ENCODE data around the gene ACVR1. TPM values are rescaled to one million over a fixed set of nuclear protein-coding genes. Genes with fewer than 3 reads are reported as not detected.

Gene ACVR1
- total and polyA plus RNA-seq, 2 experiments from 2014 or later: 8.9 to 21.5 TPM

GRCh38 chr2:157803476-157803875, 72.7 kb downstream of the ACVR1 start:
- Histone ChIP-seq H3K4me3 (no peak overlapping the region), H3K9me2 (ENCODE audit: insufficient read depth) (no peaks in the 10 kb centered on the region), H3F3A (replicated peaks; ENCODE audit: low read depth) (no peaks in the 10 kb centered on the region), H4K20me1 (replicated peaks; ENCODE audit: insufficient read depth) (no peaks in the 10 kb centered on the region), H2AFZ (no peak overlapping the region), H3K27me3 (ENCODE audit: insufficient read depth) (no peaks in the 10 kb centered on the region), H3K36me3 (ENCODE audit: insufficient read depth) (no peaks in the 10 kb centered on the region), H3K4me1 (ENCODE audit: insufficient read depth) (peaks cover 3% of the 10 kb centered on the region; the same call in 1 of the 2 replicates), H3K27ac (ENCODE audit: low read depth) (no peak overlapping the region), H3K79me2 (replicated peaks; ENCODE audit: insufficient read depth) (0 out of 2 replicates have a peak, but pooled peaks cover 3% of the 10 kb centered on the region), H3K4me2 (no peak overlapping the region)
- TF ChIP-seq, protein P1, sequence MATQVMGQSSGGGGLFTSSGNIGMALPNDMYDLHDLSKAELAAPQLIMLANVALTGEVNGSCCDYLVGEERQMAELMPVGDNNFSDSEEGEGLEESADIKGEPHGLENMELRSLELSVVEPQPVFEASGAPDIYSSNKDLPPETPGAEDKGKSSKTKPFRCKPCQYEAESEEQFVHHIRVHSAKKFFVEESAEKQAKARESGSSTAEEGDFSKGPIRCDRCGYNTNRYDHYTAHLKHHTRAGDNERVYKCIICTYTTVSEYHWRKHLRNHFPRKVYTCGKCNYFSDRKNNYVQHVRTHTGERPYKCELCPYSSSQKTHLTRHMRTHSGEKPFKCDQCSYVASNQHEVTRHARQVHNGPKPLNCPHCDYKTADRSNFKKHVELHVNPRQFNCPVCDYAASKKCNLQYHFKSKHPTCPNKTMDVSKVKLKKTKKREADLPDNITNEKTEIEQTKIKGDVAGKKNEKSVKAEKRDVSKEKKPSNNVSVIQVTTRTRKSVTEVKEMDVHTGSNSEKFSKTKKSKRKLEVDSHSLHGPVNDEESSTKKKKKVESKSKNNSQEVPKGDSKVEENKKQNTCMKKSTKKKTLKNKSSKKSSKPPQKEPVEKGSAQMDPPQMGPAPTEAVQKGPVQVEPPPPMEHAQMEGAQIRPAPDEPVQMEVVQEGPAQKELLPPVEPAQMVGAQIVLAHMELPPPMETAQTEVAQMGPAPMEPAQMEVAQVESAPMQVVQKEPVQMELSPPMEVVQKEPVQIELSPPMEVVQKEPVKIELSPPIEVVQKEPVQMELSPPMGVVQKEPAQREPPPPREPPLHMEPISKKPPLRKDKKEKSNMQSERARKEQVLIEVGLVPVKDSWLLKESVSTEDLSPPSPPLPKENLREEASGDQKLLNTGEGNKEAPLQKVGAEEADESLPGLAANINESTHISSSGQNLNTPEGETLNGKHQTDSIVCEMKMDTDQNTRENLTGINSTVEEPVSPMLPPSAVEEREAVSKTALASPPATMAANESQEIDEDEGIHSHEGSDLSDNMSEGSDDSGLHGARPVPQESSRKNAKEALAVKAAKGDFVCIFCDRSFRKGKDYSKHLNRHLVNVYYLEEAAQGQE (IDR thresholded peaks at IDR 0.05; ENCODE audit: unreplicated experiment): no peak
- no peak for TF ChIP-seq CTCF (conservative IDR thresholded peaks at IDR 0.05; ENCODE audit: low read depth in 2 of 2)
- TF ChIP-seq JUNB (IDR thresholded peaks at IDR 0.05; ENCODE audit: unreplicated experiment): no peak
- TF ChIP-seq ZNF331 (CRISPR knock-in tag; IDR thresholded peaks at IDR 0.05; ENCODE audit: low read depth): no peak
- no peak for TF ChIP-seq ZNF462 (CRISPR knock-in tag; IDR thresholded peaks at IDR 0.05)
- TF ChIP-seq ETS1 (IDR thresholded peaks at IDR 0.05): no peak
- no peak for TF ChIP-seq NANOG (IDR thresholded peaks at IDR 0.05; ENCODE audit: borderline replicate concordance)
- TF ChIP-seq STAT1 (IDR thresholded peaks at IDR 0.05; ENCODE audit: unreplicated experiment): no peak
- TF ChIP-seq POLR2AphosphoS5 (IDR thresholded peaks at IDR 0.05; ENCODE audit: low read depth): no peak
- TF ChIP-seq ZNF114 (CRISPR knock-in tag; IDR thresholded peaks at IDR 0.05): no peak
- no peak for TF ChIP-seq EZH2 (IDR thresholded peaks at IDR 0.05; ENCODE audit: low read depth, unreplicated experiment)
- TF ChIP-seq CREB1 (CRISPR knock-in tag; IDR thresholded peaks at IDR 0.05; ENCODE audit: low read depth): no peak
- no peak for TF ChIP-seq EZH2phosphoT487 (IDR thresholded peaks at IDR 0.05; ENCODE audit: unreplicated experiment)
- H3K36me3 Mint-ChIP-seq (ENCODE audit: low read depth): no peaks in the 10 kb centered on the region
- no peak overlapping the region for H3K4me3 Mint-ChIP-seq
- DNase-seq (ENCODE audit: low spot score) (no peak), ATAC-seq (no peak)
- H3K27me3 Mint-ChIP-seq (ENCODE audit: insufficient read depth, low read depth, poor library complexity): no peaks in the 10 kb centered on the region
- no peaks in the 10 kb centered on the region for H3K9me3 Mint-ChIP-seq
- H3K27ac Mint-ChIP-seq: no peak overlapping the region
- peaks cover 11% of the 10 kb centered on the region; the same call in 2 of the 3 replicates for H3K4me1 Mint-ChIP-seq

Data from GM23338 (cell line).